GM12878 (cell line): ENCODE data around the gene TAPBP. TPM values are rescaled to one million over a fixed set of nuclear protein-coding genes. Genes with fewer than 3 reads are reported as not detected.
A peak's percentile ranks its signal among the peaks of the same experiment; 100 is the strongest.

Source experiments
- ATAC-seq: fragments of 200-7000 bp; cut with Tn5 transposase; 3 replicates; pipeline ENCODE4 v1.9.1; 2020; ENCODE audit warnings: mild to moderate bottlenecking, moderate library complexity
- BruUV-seq: library from RNA; stranded (reverse); fragments of 400-500 nt; replicated peaks from 2 replicates; lab custom pipeline; 2021; lab: Mats Ljungman, UMichigan
- CTCF ChIA-PET: fragments of 300-600 bp; sonication (Branson Sonifier 250); formaldehyde crosslinking; extraction: SDS; loops from one replicate; lab custom pipeline; 2021; ENCODE audit warnings: inconsistent platforms; lab: Yijun Ruan, JAX
- POLR2A ChIA-PET: fragments of 350-600 bp; formaldehyde crosslinking; extraction: SDS; loops from one replicate; lab custom pipeline; 2021; ENCODE audit warnings: inconsistent platforms; lab: Charles Lee
- RAD21 ChIA-PET: fragments of 300-600 bp; sonication (Branson Sonifier 250); formaldehyde crosslinking; loops from one replicate; lab custom pipeline; 2023; ENCODE audit warnings: antibody characterized with exemption; ENCODE audit not compliant: unreplicated experiment; lab: Charles Lee
- SMC1A ChIA-PET: fragments of 300-600 bp; sonication (Branson Sonifier 250); formaldehyde crosslinking; loops from one replicate; lab custom pipeline; 2023; ENCODE audit not compliant: unreplicated experiment, uncharacterized antibody; lab: Charles Lee
- DNase-seq: peaks from one replicate; pipeline ENCODE4 v3.0.0-alpha.2; 2011; ENCODE audit warnings: low read depth, low spot score
- FAIRE-seq: peaks from 3 replicates; lab custom pipeline; 2011; peaks lifted over from hg19 to GRCh38; lab: Jason Lieb, UNC
- H2AFZ ChIP-seq: 2 replicates; pipeline ENCODE4 v1.6.0; 2011; ENCODE audit warnings: low read depth, low read length, control low read depth; ENCODE audit not compliant: control insufficient read depth
- H3K27ac ChIP-seq: 2 replicates; pipeline ENCODE4 v1.5.1; 2011; ENCODE audit warnings: control low read depth; ENCODE audit not compliant: control insufficient read depth, insufficient read depth
- H3K27me3 ChIP-seq, 2 experiments: replicated peaks in 1 of 2; 2 replicates each; pipeline versions ENCODE4 v1.6.0 to v1.6.1; 2011; ENCODE audit warnings: low read length in 1 of 2; ENCODE audit not compliant: control insufficient read depth in 2 of 2, insufficient read depth in 2 of 2
- H3K36me3 ChIP-seq, 2 experiments: 2 replicates each; pipeline ENCODE4 v1.5.1; 2011; ENCODE audit warnings: low read length in 1 of 2; ENCODE audit not compliant: control insufficient read depth in 2 of 2, insufficient read depth in 2 of 2
- H3K4me1 ChIP-seq: 2 replicates; pipeline ENCODE4 v1.6.1; 2011; ENCODE audit warnings: mild to moderate bottlenecking, low read length, moderate library complexity, mixed read lengths; ENCODE audit not compliant: control insufficient read depth, insufficient read depth
- H3K4me2 ChIP-seq: 2 replicates; pipeline ENCODE4 v1.6.0; 2011; ENCODE audit warnings: control low read depth; ENCODE audit not compliant: control insufficient read depth, insufficient read depth
- H3K4me3 ChIP-seq: fragments of 200-600 bp; sonication (generic); 2 replicates; pipeline ENCODE4 v1.5.1; 2016
- H3K79me2 ChIP-seq: 2 replicates; pipeline ENCODE4 v1.6.0; 2011; ENCODE audit warnings: low read length; ENCODE audit not compliant: control insufficient read depth, insufficient read depth
- H3K9ac ChIP-seq: 2 replicates; pipeline ENCODE4 v1.8.0; 2011; ENCODE audit warnings: low read length, control low read depth, mixed read lengths; ENCODE audit not compliant: control insufficient read depth, insufficient read depth
- H3K9me3 ChIP-seq: replicated peaks from 3 replicates; pipeline ENCODE4 v1.5.1; 2011; ENCODE audit warnings: mild to moderate bottlenecking, low read length; ENCODE audit not compliant: control insufficient read depth, insufficient read depth
- H4K20me1 ChIP-seq: 2 replicates; pipeline ENCODE4 v1.6.0; 2011; ENCODE audit not compliant: control insufficient read depth, insufficient read depth
- ATF2 ChIP-seq: IDR thresholded peaks from 2 replicates; pipeline ENCODE4 v1.6.1; 2012; ENCODE audit warnings: low read length, inconsistent platforms
- DPF2 ChIP-seq: fragments of 450-650 bp; IDR thresholded peaks from 2 replicates; pipeline ENCODE4 v1.6.1; 2017; ENCODE audit warnings: mild to moderate bottlenecking
- E4F1 ChIP-seq: fragments of 450-650 bp; IDR thresholded peaks from 2 replicates; pipeline ENCODE4 v1.6.1; 2018; ENCODE audit warnings: borderline replicate concordance, mild to moderate bottlenecking; ENCODE audit not compliant: partially characterized antibody
- EED ChIP-seq: sonication (generic); IDR thresholded peaks from 2 replicates; pipeline ENCODE4 v1.6.1; 2016; ENCODE audit warnings: antibody characterized with exemption, low read depth
- GATAD2B ChIP-seq: fragments of 450-650 bp; conservative IDR thresholded peaks from 2 replicates; pipeline ENCODE4 v1.6.1; 2017; ENCODE audit warnings: low read depth, mild to moderate bottlenecking, moderate library complexity
- LARP7 ChIP-seq: fragments of 450-650 bp; IDR thresholded peaks from 2 replicates; pipeline ENCODE4 v1.6.1; 2017; ENCODE audit warnings: mild to moderate bottlenecking
- NR2C2 ChIP-seq: IDR thresholded peaks from 2 replicates; pipeline ENCODE4 v1.6.1; 2011; ENCODE audit warnings: borderline replicate concordance, low read depth; ENCODE audit not compliant: control insufficient read depth, insufficient read length
- PML ChIP-seq: IDR thresholded peaks from 2 replicates; pipeline ENCODE4 v1.6.1; 2012; ENCODE audit warnings: low read length, inconsistent platforms
- RAD21 ChIP-seq: IDR thresholded peaks from 2 replicates; pipeline ENCODE4 v1.6.1; 2011; ENCODE audit warnings: mild to moderate bottlenecking, low read depth, low read length, moderate library complexity; ENCODE audit not compliant: insufficient read depth
- RBBP5 ChIP-seq: fragments of 200-600 bp; sonication (generic); conservative IDR thresholded peaks from 2 replicates; pipeline ENCODE4 v1.6.1; 2016
- RELB ChIP-seq: fragments of 450-650 bp; IDR thresholded peaks from 2 replicates; pipeline ENCODE4 v1.6.1; 2017; ENCODE audit warnings: low read depth, mild to moderate bottlenecking, moderate library complexity
- SIN3A ChIP-seq: IDR thresholded peaks from 2 replicates; pipeline ENCODE4 v1.6.1; 2012; ENCODE audit warnings: low read depth, low read length, improper control_type of control experiment
- SKIL ChIP-seq: fragments of 450-650 bp; IDR thresholded peaks from 2 replicates; pipeline ENCODE4 v1.6.1; 2017; ENCODE audit warnings: mild to moderate bottlenecking, low read depth, inconsistent platforms; ENCODE audit not compliant: poor library complexity, severe bottlenecking
- SMAD5 ChIP-seq: IDR thresholded peaks from 2 replicates; pipeline ENCODE4 v1.6.1; 2016; ENCODE audit warnings: antibody characterized with exemption, low read depth
- SMC3 ChIP-seq: IDR thresholded peaks from 2 replicates; pipeline ENCODE4 v1.6.1; 2011; ENCODE audit warnings: low read length, improper control_type of control experiment, borderline replicate concordance
- WGBS: methylation state at CpG from one replicate; pipeline ENCODE4 v1.1.6; 2016; ENCODE audit warnings: low lambda C conversion rate; ENCODE audit not compliant: insufficient replicate concordance, insufficient coverage; ENCODE audit errors: missing lambda C conversion rate; 5-methylcytosine and 5-hydroxymethylcytosine counted together
- in situ Hi-C: fragments of 300-500 bp; cut with MboI; formaldehyde crosslinking; loops from 9 replicates; pipeline ENCODE4 v1.14.3; 2018; ENCODE audit warnings: mixed read lengths
- intact Hi-C: fragments of 100-400 bp; cut with micrococcal nuclease; formaldehyde crosslinking; loops from one replicate; pipeline ENCODE4 v1.14.2; 2022; ENCODE audit not compliant: unreplicated experiment
- polyA plus RNA-seq, 11 experiments: library from polyadenylated mRNA; depleted of rRNA in 4 of 11; unstranded in 6 of 11; stranded (reverse) in 5 of 11; fragments of >200 nt; fragmentation: Nextera tagmentation in 4 of 11; fragmentation: Illumina TruSeq in 1 of 11; extraction: Ambion mirVana in 4 of 11; extraction: Trizol in 1 of 11; gene quantifications; 1 replicate in 1 of 11; 2 replicates in 10 of 11; pipeline versions ENCODE4 v1.2.1 to v1.2.3, GENCODE V29; 2011 to 2016; ENCODE audit warnings: inconsistent platforms in 2 of 11, missing spikeins in 2 of 11, low read depth in 1 of 11
- total RNA-seq, 4 experiments: library from RNA; depleted of rRNA in 3 of 4; stranded (reverse); fragments of >200 nt in 3 of 4; fragmentation: Illumina TruSeq in 1 of 4; extraction: Trizol in 1 of 4; gene quantifications; 2 replicates each; pipeline versions ENCODE4 v1.2.1 to v1.2.3, GENCODE V29; 2013 to 2021

The TAPBP gene
- total and polyA plus RNA-seq, 10 of the 15 experiments (the other 5 are each of a cell fraction or from before 2014, with no cell fraction given): 14.6 to 210 (median 78.1) TPM

GRCh38 chr6:33299237-33299944 lies 14.5 kb downstream of the TAPBP start:
- Histone ChIP-seq H4K20me1 (no peaks in the 10 kb centered on the region), H3K9ac (peak overlapping the region; percentile 82), H3K4me3 (peak overlapping the region; percentile 100), H3K4me2 (peak overlapping the region; percentile 86), H3K9me3 (no peaks in the 10 kb centered on the region), H3K79me2 (peaks cover 4% of the 10 kb centered on the region; the same call in 1 of the 2 replicates), H2AFZ (peak overlapping the region; percentile 68), H3K27me3 (no peaks in the 10 kb centered on the region), H3K36me3 (peaks cover 7 to 10% of the 10 kb centered on the region in 2 experiments), H3K4me1 (peaks cover 11% of the 10 kb centered on the region), H3K27ac (peak overlapping the region; percentile 86)
- 1% methylated on average over 54 of the region's 54 CpGs for WGBS
- DNase-seq (peak; percentile 69), FAIRE-seq (peak; percentile 91), ATAC-seq (peak; percentile 89)
- POLR2A ChIA-PET: interaction anchor here (0.6 to 3.4 kb wide), 10 partner anchors 10 to 172 kb away, joined by 3 to 41 read pairs (median 7); partner anchors contain the start of genes B3GALT4, PFDN6, RING1 and RPS18
- CTCF ChIA-PET: interaction anchor here (0.9 to 4.5 kb wide), 11 partner anchors 9 to 126 kb away, joined by 3 to 30 read pairs (median 5); partner anchors contain the start of genes B3GALT4, CUTA, PFDN6 and RPS18
- SMC1A ChIA-PET: interaction anchor here (0.8 to 1.6 kb wide), 6 partner anchors 11 to 45 kb away, joined by 3 to 10 read pairs (median 4); partner anchors contain the start of genes B3GALT4, RPS18, VPS52 and ZBTB22
- BruUV-seq: TSS peak; percentile 94
- RAD21 ChIA-PET: interaction anchor here (0.7 to 2.0 kb wide), 16 partner anchors 10 to 272 kb away, joined by 3 to 14 read pairs (median 4); partner anchors contain the start of genes B3GALT4, PFDN6, RPS18 and SYNGAP1
- in situ Hi-C loops (no loop called here), intact Hi-C loops (loop anchor here (1.0 kb wide), 2 partner anchors 15 to 22 kb away; partner anchors contain the start of genes B3GALT4 and TAPBP)
- TF ChIP-seq E4F1 (peak; percentile 68), RBBP5 (no peak), EED (peak; percentile 72), LARP7 (peak; percentile 52), GATAD2B (peak; percentile 74; the same call in 1 of the 2 replicates), PML (peak; percentile 78), RELB (peak; percentile 98), SMAD5 (no peak; the same call in 1 of the 2 replicates), NR2C2 (no peak), SIN3A (peak; percentile 66), DPF2 (peak; percentile 79; the same call in 1 of the 2 replicates), SMC3 (peak; percentile 12; the same call in 1 of the 2 replicates), RAD21 (no peak), ATF2 (peak; percentile 33; the same call in 1 of the 2 replicates), SKIL (peak; percentile 50)
